ENCODE results near the gene SLC22A2.
"Not testable (repeated sequence)": the region's sequence is repeated elsewhere in the genome, so short reads cannot be mapped to it uniquely, and the experiment has no call there.

SLC22A2 gene

DNA sequence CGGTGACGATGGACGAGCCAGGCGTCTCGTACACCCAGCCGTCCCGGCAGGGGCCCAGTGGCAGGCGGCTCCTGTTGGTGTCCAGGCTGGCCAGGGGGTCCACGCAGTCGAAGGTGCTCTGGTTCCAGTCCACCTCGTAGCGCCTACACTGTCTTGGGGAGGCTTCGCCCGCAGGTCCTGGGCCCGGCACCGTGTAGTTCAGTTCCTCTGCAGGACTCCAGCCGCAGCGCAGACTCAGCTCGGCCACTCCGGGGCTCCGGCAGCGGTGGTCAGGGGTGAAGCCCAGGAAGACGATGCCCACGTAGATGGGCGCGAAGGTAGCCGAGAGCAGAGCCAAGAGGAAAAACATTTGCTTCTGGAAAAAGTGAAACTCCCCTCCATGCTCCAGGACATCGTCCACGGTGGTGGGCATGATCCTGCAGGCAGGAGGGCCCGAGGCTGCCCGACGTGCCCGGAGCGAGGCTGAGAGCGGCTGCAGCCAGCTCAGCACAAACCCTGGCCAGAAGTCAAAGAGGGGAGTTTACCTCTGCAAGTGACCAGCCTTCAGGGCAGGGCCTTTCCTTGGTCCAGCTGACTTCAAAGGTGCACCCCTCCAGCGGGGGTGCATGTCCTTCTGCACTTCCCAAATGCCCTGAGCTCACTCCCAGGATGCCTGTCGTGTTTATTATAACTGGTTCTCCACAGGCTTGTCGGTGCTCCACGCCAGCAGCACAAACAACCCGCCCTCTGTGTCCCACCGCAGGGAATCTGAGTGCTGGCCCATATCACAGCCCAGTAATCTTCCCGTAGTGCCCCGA is at the start of gene SLC22A2:
Gene SLC22A2 (minus strand): TSS at position 476 of the 797 bp plus-strand sequence. CDS start 64 bp downstream, at position 412.
- TF ChIP-seq, protein P1, sequence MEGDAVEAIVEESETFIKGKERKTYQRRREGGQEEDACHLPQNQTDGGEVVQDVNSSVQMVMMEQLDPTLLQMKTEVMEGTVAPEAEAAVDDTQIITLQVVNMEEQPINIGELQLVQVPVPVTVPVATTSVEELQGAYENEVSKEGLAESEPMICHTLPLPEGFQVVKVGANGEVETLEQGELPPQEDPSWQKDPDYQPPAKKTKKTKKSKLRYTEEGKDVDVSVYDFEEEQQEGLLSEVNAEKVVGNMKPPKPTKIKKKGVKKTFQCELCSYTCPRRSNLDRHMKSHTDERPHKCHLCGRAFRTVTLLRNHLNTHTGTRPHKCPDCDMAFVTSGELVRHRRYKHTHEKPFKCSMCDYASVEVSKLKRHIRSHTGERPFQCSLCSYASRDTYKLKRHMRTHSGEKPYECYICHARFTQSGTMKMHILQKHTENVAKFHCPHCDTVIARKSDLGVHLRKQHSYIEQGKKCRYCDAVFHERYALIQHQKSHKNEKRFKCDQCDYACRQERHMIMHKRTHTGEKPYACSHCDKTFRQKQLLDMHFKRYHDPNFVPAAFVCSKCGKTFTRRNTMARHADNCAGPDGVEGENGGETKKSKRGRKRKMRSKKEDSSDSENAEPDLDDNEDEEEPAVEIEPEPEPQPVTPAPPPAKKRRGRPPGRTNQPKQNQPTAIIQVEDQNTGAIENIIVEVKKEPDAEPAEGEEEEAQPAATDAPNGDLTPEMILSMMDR (IDR thresholded peaks at IDR 0.05; ENCODE audit: insufficient read depth, missing control alignments): no peak
- DNase-seq (ENCODE audit: insufficient read length, low spot score) (no peak), FAIRE-seq (no peak)

DNA sequence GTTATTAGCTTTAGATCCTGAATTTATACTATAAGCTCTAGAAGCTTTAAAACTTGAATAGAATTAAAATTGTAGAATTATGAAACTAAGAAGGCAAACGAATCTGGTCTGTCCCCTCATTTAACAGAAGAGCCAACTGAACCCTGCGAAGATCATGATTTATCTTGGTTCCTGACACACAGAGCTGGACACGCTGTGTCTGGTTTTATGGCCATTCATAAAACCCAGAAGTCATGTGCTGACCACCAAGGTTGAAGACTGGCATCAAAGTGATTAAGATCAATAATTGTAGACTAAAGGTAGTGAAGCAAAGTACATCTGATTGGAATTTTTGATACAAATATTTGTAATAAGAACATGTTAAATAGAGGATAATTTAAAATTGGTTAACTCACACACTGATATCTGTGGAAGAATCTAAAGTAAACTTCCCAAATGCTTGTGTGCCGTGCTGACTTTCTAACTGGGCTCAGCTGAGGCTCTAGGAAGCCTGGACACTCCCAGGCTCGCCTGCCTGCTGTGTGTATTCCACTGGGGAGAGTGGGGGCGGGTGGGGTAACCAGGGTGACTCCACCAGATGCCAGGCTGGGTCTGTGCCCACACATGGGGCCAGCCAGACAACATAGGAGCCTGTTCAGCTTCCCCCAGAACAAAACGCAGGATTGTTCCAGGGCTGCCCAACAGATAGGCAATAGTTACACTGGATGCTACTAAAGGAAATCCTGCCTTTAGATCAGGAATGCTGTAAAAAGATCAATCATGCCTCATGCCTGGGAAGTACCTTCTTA is 47.5 kb upstream of the SLC22A2 start:
- TF ChIP-seq, protein P1 (IDR thresholded peaks at IDR 0.05; ENCODE audit: insufficient read depth, missing control alignments): no peak
- no peak for DNase-seq (ENCODE audit: insufficient read length, low spot score)
- FAIRE-seq: no peak

DNA sequence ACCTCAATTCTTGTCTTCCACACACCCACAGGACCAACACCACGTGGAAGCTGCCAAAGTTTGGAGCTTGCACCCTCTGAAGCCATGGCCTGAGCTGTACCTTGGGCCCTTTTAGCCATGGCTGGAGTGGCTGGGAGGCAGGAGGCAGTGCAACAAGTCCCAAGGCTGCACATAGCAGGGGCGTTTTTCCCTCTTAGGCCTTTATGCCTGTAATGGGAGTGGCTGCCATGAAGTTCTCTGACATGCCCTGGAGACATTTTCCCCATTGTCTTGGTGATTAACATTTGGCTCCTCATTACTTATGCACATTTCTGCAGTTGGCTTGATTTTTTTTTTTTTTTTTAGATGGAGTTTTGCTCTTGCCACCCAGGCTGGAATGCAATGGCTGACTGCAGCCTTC is 45.2 kb upstream of the SLC22A2 start:
- FAIRE-seq (no peak), DNase-seq (ENCODE audit: insufficient read length, low spot score) (no peak)
- TF ChIP-seq, protein P1 (IDR thresholded peaks at IDR 0.05; ENCODE audit: insufficient read depth, missing control alignments): no peak

DNA sequence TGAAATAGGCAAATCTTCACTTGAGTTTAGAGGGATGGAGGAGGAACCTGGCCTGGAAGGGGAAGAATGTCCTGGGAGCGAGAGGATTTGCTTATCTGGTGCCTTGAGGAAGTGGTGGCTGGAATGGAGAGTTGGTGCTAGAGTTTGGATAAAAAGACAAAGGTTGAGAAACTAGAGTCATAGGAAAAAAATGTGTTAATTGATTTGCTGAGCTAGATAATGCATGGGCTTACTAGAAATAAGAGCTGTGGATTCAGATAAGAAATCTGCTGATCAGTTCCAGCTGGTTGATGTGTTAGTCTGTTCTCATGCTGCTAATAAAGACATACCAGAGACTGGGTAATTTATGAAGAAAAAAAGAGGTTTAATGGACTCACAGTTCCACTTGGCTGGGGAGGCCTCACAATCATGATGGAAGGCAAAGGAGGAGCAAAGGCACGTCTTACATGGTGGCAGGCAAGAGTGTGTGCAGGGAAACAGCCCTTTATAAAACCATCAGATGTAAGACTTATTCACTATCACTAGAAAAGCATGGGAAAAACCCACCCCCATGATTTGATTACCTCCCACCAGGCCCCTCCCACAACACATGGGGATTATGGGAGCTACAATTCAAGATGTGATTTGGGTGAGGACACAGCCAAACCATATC is 43.9 kb upstream of the SLC22A2 start:
- not testable (repeated sequence) for FAIRE-seq

DNA sequence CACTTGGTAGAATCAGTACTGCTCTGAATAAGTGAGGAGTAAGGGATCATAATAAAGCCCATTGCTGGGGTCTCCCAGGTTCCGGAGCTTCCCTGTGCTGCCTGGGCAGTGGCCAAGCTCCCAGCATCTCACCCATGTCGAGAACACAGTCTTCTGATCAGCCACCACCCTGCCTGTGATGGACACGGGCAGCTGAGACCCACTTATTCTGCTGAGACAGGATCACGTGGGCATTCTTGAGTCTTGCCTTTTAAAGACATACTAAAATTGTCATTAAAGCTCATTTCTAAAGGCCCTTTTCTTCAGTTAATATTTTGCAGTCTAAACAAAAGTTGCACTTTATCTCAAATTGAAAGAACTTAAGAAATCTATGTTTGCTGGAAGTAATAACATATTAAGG is 42.7 kb upstream of the SLC22A2 start:
- FAIRE-seq: no peak
- TF ChIP-seq, protein P1 (IDR thresholded peaks at IDR 0.05; ENCODE audit: insufficient read depth, missing control alignments): no peak

More for the DNA sequence above, 43.9 kb upstream of the SLC22A2 start:
- not testable (repeated sequence) for DNase-seq (ENCODE audit: insufficient read length, low spot score)

DNA sequence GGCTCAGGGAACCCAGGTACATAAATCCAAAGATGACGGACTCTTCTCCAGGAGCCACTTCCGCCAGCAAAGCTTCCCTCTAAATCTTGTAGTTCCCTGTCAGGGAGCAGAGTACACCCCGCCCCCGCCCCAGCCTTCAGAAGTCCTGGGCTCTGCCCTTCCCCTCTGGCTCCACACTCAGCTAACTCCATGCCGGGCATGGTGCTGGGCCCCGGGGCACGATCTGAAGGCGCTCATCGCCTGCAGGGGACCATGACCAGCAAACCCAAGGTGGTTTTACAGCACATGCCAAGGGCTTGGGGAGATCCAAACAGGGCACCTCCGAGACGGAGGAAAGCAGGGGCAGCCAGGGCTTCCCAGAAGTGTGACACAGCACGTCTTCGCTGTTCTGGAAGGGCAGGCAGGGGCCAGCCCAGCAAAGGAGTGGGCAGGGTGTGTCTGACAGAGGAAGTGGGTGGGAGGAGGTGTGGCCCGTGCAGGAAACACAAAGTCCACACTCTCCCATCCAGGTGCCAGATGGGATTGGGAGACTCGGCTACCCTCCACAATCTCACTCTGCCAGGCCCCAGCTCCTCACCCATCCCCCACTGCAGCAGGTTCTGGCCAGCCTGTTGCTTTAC is 41.6 kb upstream of the SLC22A2 start:
- TF ChIP-seq, protein P1 (IDR thresholded peaks at IDR 0.05; ENCODE audit: insufficient read depth, missing control alignments): no peak
- FAIRE-seq (no peak), DNase-seq (ENCODE audit: insufficient read length, low spot score) (no peak)

More for the DNA sequence above, 42.7 kb upstream of the SLC22A2 start:
- DNase-seq (ENCODE audit: insufficient read length, low spot score): no peak

DNA sequence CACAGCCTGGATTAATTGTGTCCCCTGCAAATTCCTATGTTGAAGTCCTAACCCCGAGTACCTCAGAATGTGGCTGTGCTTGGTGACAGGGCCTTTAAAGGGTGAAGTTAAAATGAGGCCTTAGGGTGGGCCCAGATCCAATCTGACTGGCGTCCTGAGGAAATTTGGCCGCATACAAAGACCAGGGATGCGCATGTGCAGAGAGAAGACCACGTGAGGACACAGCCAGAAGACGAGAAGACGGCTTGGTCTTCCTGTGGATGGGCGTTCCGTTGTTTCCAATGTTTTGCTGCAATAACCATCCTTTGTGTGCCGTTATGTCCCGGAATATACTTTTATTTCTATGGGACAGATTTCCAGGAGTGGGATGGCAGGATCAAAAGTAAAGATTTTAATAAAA is 40.9 kb upstream of the SLC22A2 start:
- no peak for FAIRE-seq
- no peak for DNase-seq (ENCODE audit: insufficient read length, low spot score)
- TF ChIP-seq, protein P1 (IDR thresholded peaks at IDR 0.05; ENCODE audit: insufficient read depth, missing control alignments): no peak
